Liver (tissue), 9 donors: ENCODE results near the gene PDE4D. TPM values are rescaled to one million over a fixed set of nuclear protein-coding genes. Genes with fewer than 3 reads are reported as not detected.

Experiments used
- DNase-seq: peaks from one replicate; pipeline ENCODE4 v3.0.0-alpha.2; 2017; ENCODE audit warnings: low spot score
- H3K27ac ChIP-seq, 2 donors: one replicate each; pipeline ENCODE4 v1.7.0; 2013; ENCODE audit warnings: inconsistent platforms in 2 of 2, low read length in 2 of 2, control low read depth in 1 of 2, low read depth in 1 of 2, mild to moderate bottlenecking in 1 of 2
- H3K27me3 ChIP-seq, 4 donors: one replicate each; pipeline versions ENCODE4 v1.6.1 to v1.7.0; 2013; ENCODE audit warnings: low read length in 3 of 4, inconsistent platforms in 1 of 4, mild to moderate bottlenecking in 1 of 4, moderate library complexity in 1 of 4; ENCODE audit not compliant: control insufficient read depth in 4 of 4, insufficient read depth in 4 of 4
- H3K36me3 ChIP-seq, 4 donors: one replicate each; pipeline versions ENCODE4 v1.6.1 to v1.7.0; 2013; ENCODE audit warnings: low read length in 3 of 4, mild to moderate bottlenecking in 3 of 4, low read depth in 1 of 4, moderate library complexity in 1 of 4; ENCODE audit not compliant: control insufficient read depth in 4 of 4, insufficient read depth in 3 of 4
- H3K4me1 ChIP-seq, 4 donors: one replicate each; pipeline versions ENCODE4 v1.6.1 to v1.7.0; 2013; ENCODE audit warnings: low read length in 3 of 4, mild to moderate bottlenecking in 3 of 4, moderate library complexity in 1 of 4; ENCODE audit not compliant: control insufficient read depth in 4 of 4, insufficient read depth in 4 of 4
- H3K4me3 ChIP-seq, 3 donors: one replicate each; pipeline versions ENCODE4 v1.6.1 to v1.7.0; 2013; ENCODE audit warnings: low read length in 3 of 3, control low read depth in 1 of 3, low read depth in 1 of 3, mild to moderate bottlenecking in 1 of 3
- H3K9ac ChIP-seq, 2 donors: one replicate each; pipeline ENCODE4 v1.7.0; 2013; ENCODE audit warnings: low read length in 2 of 2, mild to moderate bottlenecking in 2 of 2, moderate library complexity in 2 of 2, control low read depth in 1 of 2, low read depth in 1 of 2
- H3K9me3 ChIP-seq, 4 donors: one replicate each; pipeline versions ENCODE4 v1.6.1 to v1.7.0; 2013; ENCODE audit warnings: low read length in 3 of 4; ENCODE audit not compliant: control insufficient read depth in 4 of 4
- EGR1 ChIP-seq, 2 donors: IDR thresholded peaks; 2 replicates each; pipeline ENCODE4 v1.6.1; 2016 to 2018; ENCODE audit warnings: antibody characterized with exemption in 2 of 2, low read depth in 2 of 2
- FOXA1 ChIP-seq: IDR thresholded peaks from 2 replicates; pipeline ENCODE4 v1.6.1; 2016; ENCODE audit warnings: antibody characterized with exemption
- FOXA2 ChIP-seq: IDR thresholded peaks from 2 replicates; pipeline ENCODE4 v1.6.1; 2016; ENCODE audit warnings: antibody characterized with exemption
- GABPA ChIP-seq, 2 donors: IDR thresholded peaks in 1 of 2; conservative IDR thresholded peaks in 1 of 2; 2 replicates each; pipeline ENCODE4 v1.6.1; 2016; ENCODE audit warnings: antibody characterized with exemption in 2 of 2, mild to moderate bottlenecking in 1 of 2, moderate library complexity in 1 of 2
- HNF4A ChIP-seq, 2 donors: conservative IDR thresholded peaks; 2 replicates each; pipeline ENCODE4 v1.6.1; 2016; ENCODE audit warnings: antibody characterized with exemption in 2 of 2, mild to moderate bottlenecking in 2 of 2
- HNF4G ChIP-seq: IDR thresholded peaks from 2 replicates; pipeline ENCODE4 v1.6.1; 2016; ENCODE audit warnings: antibody characterized with exemption
- JUND ChIP-seq, 2 donors: IDR thresholded peaks; 2 replicates each; pipeline ENCODE4 v1.6.1; 2016; ENCODE audit warnings: antibody characterized with exemption in 2 of 2
- NR2F2 ChIP-seq: IDR thresholded peaks from 2 replicates; pipeline ENCODE4 v1.6.1; 2016; ENCODE audit warnings: antibody characterized with exemption
- RAD21 ChIP-seq, 2 donors: IDR thresholded peaks; 2 replicates each; pipeline ENCODE4 v1.6.1; 2016; ENCODE audit warnings: antibody characterized with exemption in 2 of 2, mild to moderate bottlenecking in 2 of 2
- SP1 ChIP-seq: IDR thresholded peaks from 2 replicates; pipeline ENCODE4 v1.6.1; 2018; ENCODE audit warnings: antibody characterized with exemption, mild to moderate bottlenecking
- TAF1 ChIP-seq: conservative IDR thresholded peaks from 2 replicates; pipeline ENCODE4 v1.6.1; 2016; ENCODE audit warnings: antibody characterized with exemption, mild to moderate bottlenecking
- YY1 ChIP-seq: IDR thresholded peaks from 2 replicates; pipeline ENCODE4 v1.6.1; 2016; ENCODE audit warnings: antibody characterized with exemption, mild to moderate bottlenecking
- WGBS: extraction: QIAGEN DNeasy Blood & Tissue Kit; methylation state at CpG from one replicate; pipeline ENCODE4 v1.1.7; 2013; 5-methylcytosine and 5-hydroxymethylcytosine counted together
- polyA plus RNA-seq, 2 donors: library from polyadenylated mRNA; stranded (reverse) in 1 of 2; unstranded in 1 of 2; fragments of 200-250 nt in 1 of 2; fragments of >200 nt in 1 of 2; fragmentation: Nextera tagmentation in 1 of 2; extraction: Ambion mirVana in 1 of 2; gene quantifications; one replicate each; pipeline versions ENCODE4 v1.2.1 to v1.2.3, GENCODE V29; 2013 to 2015
- total RNA-seq, 2 donors: library from RNA; depleted of rRNA; stranded (reverse); fragments of >200 nt; gene quantifications; one replicate each; pipeline ENCODE4 v1.2.3, GENCODE V29; 2014
- TF ChIP-seq, protein P1 (sequence below): fragments of 150-350 bp; IDR thresholded peaks from 2 replicates; pipeline ENCODE4 v1.5.1; 2017; ENCODE audit warnings: improper control_type of control experiment, low read depth, low read length; ENCODE audit not compliant: missing input control
- TF ChIP-seq, protein P2 (sequence below): IDR thresholded peaks from 2 replicates; pipeline ENCODE4 v1.6.1; 2016; ENCODE audit warnings: antibody characterized with exemption
- TF ChIP-seq, protein P3 (sequence below): IDR thresholded peaks from 2 replicates; pipeline ENCODE4 v1.6.1; 2016; ENCODE audit warnings: antibody characterized with exemption
- TF ChIP-seq, protein P4 (sequence below): IDR thresholded peaks from 2 replicates; pipeline ENCODE4 v1.6.1; 2016; ENCODE audit warnings: antibody characterized with exemption, mild to moderate bottlenecking
- donor health status: healthy.
- donor health status: healthy.
- donor health status: healthy.
- donor health status: healthy.
- donor health status: healthy.

The PDE4D gene
- total and polyA plus RNA-seq, 4 donors, result 0.67 to 11.9 (median 6.5) TPM

DNA sequence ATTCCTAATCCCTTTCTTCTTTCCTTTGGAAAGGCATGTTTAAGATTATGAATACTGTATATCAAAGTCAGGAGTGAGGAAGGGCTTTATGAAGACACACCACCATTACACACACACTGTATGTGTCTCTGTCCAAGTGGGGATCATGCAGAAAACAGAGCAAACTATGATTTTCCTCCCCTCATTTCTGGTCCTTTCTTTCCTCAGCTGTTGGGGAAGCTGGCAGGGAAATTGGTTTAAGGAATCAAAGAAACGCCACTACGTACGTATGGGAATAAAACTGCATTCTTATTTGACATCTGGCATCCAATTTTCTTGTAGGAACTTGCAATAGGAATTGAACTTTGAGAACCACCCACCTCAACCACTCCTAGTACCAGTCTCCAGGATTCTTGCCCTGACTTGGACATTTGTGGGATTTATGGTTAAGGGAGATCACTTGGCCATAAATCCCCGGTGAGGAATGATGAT, 125.8 kb downstream of the PDE4D start:
- Histone ChIP-seq H3K36me3 (no peaks in the 10 kb centered on the region), H3K27ac (peak overlapping the region; percentile 53 to 80), H3K9ac (peak overlapping the region; percentile 40 to 85), H3K4me1 (peaks cover 0 to 21% (median 8%) of the 10 kb centered on the region in 4 donors), H3K4me3 (peak overlapping the region; percentile 60 to 87 (median 68)), H3K27me3 (no peaks in the 10 kb centered on the region), H3K9me3 (no peaks in the 10 kb centered on the region)
- DNase-seq, result no peak
- WGBS, result 30% methylated on average over 4 of the region's 4 CpGs
- TF ChIP-seq, protein P1, sequence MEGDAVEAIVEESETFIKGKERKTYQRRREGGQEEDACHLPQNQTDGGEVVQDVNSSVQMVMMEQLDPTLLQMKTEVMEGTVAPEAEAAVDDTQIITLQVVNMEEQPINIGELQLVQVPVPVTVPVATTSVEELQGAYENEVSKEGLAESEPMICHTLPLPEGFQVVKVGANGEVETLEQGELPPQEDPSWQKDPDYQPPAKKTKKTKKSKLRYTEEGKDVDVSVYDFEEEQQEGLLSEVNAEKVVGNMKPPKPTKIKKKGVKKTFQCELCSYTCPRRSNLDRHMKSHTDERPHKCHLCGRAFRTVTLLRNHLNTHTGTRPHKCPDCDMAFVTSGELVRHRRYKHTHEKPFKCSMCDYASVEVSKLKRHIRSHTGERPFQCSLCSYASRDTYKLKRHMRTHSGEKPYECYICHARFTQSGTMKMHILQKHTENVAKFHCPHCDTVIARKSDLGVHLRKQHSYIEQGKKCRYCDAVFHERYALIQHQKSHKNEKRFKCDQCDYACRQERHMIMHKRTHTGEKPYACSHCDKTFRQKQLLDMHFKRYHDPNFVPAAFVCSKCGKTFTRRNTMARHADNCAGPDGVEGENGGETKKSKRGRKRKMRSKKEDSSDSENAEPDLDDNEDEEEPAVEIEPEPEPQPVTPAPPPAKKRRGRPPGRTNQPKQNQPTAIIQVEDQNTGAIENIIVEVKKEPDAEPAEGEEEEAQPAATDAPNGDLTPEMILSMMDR, result no peak
- TF ChIP-seq FOXA1 (no peak), TAF1 (no peak), HNF4G (no peak), HNF4A (conservative IDR thresholded peaks at IDR 0.05) (no peak), YY1 (no peak), EGR1 (IDR thresholded peaks at IDR 0.05; ENCODE audit: low read depth in 2 of 2) (no peak), FOXA2 (no peak), JUND (IDR thresholded peaks at IDR 0.05) (no peak)
- TF ChIP-seq, protein P2, sequence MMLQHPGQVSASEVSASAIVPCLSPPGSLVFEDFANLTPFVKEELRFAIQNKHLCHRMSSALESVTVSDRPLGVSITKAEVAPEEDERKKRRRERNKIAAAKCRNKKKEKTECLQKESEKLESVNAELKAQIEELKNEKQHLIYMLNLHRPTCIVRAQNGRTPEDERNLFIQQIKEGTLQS, result no peak

DNA sequence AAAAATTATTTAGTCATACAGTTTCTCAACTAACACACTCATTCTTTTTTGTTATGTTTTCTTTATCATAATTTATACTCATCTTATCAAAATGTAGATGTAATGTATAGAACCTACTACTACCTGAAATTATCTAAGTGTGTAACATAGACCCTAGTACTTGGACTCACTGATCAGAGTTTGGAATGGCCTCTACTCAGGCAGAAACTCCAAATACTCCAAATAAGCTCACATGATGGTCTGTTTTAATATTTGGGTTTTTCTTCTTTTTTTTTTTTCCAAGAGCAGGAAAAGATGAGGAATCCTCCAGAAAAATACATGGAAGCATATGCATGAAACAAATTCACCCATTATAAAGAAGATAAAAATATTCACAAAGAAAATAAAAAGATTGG, 126.3 kb downstream of the PDE4D start:
- Histone ChIP-seq H3K4me3 (peak overlapping the region in 1 of 3 donors; percentile 60), H3K4me1 (peaks cover 0 to 21% (median 8%) of the 10 kb centered on the region in 4 donors), H3K9me3 (no peaks in the 10 kb centered on the region), H3K27ac (peak overlapping the region in 1 of 2 donors; percentile 61), H3K36me3 (no peaks in the 10 kb centered on the region), H3K9ac (no peak overlapping the region), H3K27me3 (no peaks in the 10 kb centered on the region)
- TF ChIP-seq JUND (IDR thresholded peaks at IDR 0.05) (no peak), EGR1 (IDR thresholded peaks at IDR 0.05; ENCODE audit: low read depth in 2 of 2) (no peak)
- TF ChIP-seq, protein P3, sequence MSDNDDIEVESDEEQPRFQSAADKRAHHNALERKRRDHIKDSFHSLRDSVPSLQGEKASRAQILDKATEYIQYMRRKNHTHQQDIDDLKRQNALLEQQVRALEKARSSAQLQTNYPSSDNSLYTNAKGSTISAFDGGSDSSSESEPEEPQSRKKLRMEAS, result no peak
- TF ChIP-seq, protein P1, result no peak
- no peak for DNase-seq

DNA sequence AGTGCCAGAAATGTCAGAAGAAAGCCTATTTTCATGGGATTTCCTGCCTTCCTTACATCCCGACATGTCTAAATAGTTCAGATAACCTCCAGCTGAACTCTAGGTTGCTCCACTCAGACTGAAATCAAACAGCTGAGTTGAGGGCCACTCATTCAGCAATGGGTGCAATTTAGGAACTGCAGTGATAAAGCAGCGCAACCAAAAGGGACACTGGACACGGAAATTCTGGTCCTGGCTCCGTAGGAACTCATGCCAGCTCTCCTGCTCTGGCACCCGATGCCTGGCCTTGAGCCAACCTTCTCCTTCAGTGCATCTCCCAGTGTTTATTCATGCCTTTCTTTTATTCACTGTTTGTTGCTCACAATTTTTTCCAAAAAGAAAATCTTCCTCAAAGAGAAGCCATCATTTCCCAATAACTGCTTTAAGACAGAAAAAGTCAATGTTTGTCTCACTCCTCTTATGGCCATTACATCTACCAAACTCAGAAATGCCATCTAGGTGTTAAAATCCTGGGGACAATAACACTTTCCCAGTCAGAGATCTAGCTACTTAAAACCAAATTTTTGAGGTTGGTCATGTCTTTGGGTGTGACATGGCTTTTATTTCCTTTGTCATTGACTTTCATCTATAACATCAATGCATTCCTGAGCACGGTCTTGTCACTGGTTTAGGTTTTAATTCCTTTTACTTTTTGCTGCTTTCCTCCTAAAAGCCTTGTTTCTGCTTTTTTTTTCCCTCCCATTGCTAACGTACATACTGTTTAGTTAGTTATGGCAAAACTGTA, 126.9 kb downstream of the PDE4D start:
- Histone ChIP-seq H3K9ac (no peak overlapping the region), H3K4me1 (peaks cover 0 to 21% (median 8%) of the 10 kb centered on the region in 4 donors), H3K36me3 (no peaks in the 10 kb centered on the region), H3K4me3 (peak overlapping the region in 2 of 3 donors; percentile 8 to 11), H3K27me3 (no peaks in the 10 kb centered on the region), H3K27ac (peak overlapping the region in 1 of 2 donors; percentile 61), H3K9me3 (no peaks in the 10 kb centered on the region)
- 35% methylated on average over 7 of the region's 7 CpGs for WGBS
- DNase-seq, result no peak
- TF ChIP-seq SP1, result peak; percentile 64
- TF ChIP-seq JUND (IDR thresholded peaks at IDR 0.05), result no peak
- TF ChIP-seq FOXA2, result no peak
- TF ChIP-seq, protein P4, sequence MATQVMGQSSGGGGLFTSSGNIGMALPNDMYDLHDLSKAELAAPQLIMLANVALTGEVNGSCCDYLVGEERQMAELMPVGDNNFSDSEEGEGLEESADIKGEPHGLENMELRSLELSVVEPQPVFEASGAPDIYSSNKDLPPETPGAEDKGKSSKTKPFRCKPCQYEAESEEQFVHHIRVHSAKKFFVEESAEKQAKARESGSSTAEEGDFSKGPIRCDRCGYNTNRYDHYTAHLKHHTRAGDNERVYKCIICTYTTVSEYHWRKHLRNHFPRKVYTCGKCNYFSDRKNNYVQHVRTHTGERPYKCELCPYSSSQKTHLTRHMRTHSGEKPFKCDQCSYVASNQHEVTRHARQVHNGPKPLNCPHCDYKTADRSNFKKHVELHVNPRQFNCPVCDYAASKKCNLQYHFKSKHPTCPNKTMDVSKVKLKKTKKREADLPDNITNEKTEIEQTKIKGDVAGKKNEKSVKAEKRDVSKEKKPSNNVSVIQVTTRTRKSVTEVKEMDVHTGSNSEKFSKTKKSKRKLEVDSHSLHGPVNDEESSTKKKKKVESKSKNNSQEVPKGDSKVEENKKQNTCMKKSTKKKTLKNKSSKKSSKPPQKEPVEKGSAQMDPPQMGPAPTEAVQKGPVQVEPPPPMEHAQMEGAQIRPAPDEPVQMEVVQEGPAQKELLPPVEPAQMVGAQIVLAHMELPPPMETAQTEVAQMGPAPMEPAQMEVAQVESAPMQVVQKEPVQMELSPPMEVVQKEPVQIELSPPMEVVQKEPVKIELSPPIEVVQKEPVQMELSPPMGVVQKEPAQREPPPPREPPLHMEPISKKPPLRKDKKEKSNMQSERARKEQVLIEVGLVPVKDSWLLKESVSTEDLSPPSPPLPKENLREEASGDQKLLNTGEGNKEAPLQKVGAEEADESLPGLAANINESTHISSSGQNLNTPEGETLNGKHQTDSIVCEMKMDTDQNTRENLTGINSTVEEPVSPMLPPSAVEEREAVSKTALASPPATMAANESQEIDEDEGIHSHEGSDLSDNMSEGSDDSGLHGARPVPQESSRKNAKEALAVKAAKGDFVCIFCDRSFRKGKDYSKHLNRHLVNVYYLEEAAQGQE, result no peak
- TF ChIP-seq GABPA (IDR thresholded peaks at IDR 0.05 in 1 of 2, conservative IDR thresholded peaks at IDR 0.05 in 1 of 2), result no peak
- TF ChIP-seq, protein P2, result no peak
- peak; percentile 18 to 51 for TF ChIP-seq HNF4A (conservative IDR thresholded peaks at IDR 0.05)
- TF ChIP-seq YY1, result peak; percentile 56
- no peak for TF ChIP-seq TAF1
- TF ChIP-seq, protein P3, result peak; percentile 22
- no peak for TF ChIP-seq HNF4G
- TF ChIP-seq RAD21 (IDR thresholded peaks at IDR 0.05), result peak in 1 of 2 donors; percentile 38
- peak; percentile 92 for TF ChIP-seq NR2F2
